HEK293T (cell line): ENCODE data around the gene KCNAB2.
A peak's percentile ranks its signal among the peaks of the same experiment; 100 is the strongest.

Experiments used
- CTCF ChIA-PET: fragments of 350-600 bp; formaldehyde crosslinking; extraction: SDS; loops from one replicate; lab custom pipeline; 2021; ENCODE audit warnings: antibody characterized with exemption, inconsistent platforms; lab: Yijun Ruan, JAX
- POLR2A ChIA-PET: fragments of 350-600 bp; formaldehyde crosslinking; extraction: SDS; loops from one replicate; lab custom pipeline; 2020; ENCODE audit warnings: antibody characterized with exemption, inconsistent platforms; lab: Yijun Ruan, JAX
- DNase-seq: peaks from one replicate; pipeline ENCODE4 v3.0.0; 2012; ENCODE audit warnings: mixed read lengths; ENCODE audit errors: extremely low spot score
- ARNT ChIP-seq: fragments of 450-650 bp; IDR thresholded peaks from 2 replicates; pipeline ENCODE4 v1.6.1; 2017; ENCODE audit warnings: mild to moderate bottlenecking
- BHLHE40 ChIP-seq: fragments of 450-650 bp; IDR thresholded peaks from 2 replicates; pipeline ENCODE4 v1.6.1; 2016; ENCODE audit warnings: mild to moderate bottlenecking, moderate library complexity, borderline replicate concordance
- CTBP1 ChIP-seq: fragments of 450-650 bp; IDR thresholded peaks from 2 replicates; pipeline ENCODE4 v1.6.1; 2016; ENCODE audit warnings: borderline replicate concordance
- ELF4 ChIP-seq: fragments of 450-650 bp; IDR thresholded peaks from 2 replicates; pipeline ENCODE4 v1.6.1; 2017; ENCODE audit warnings: antibody characterized with exemption
- FOXA1 ChIP-seq: fragments of 450-650 bp; IDR thresholded peaks from 2 replicates; pipeline ENCODE4 v1.6.1; 2016; ENCODE audit warnings: mild to moderate bottlenecking
- FOXK2 ChIP-seq: fragments of 450-650 bp; IDR thresholded peaks from 2 replicates; pipeline ENCODE4 v1.6.1; 2016; ENCODE audit warnings: mild to moderate bottlenecking
- FOXM1 ChIP-seq: fragments of 450-650 bp; IDR thresholded peaks from 2 replicates; pipeline ENCODE4 v1.6.1; 2017; ENCODE audit warnings: mild to moderate bottlenecking, borderline replicate concordance
- HDGF ChIP-seq: fragments of 450-650 bp; IDR thresholded peaks from 2 replicates; pipeline ENCODE4 v1.6.1; 2017; ENCODE audit warnings: antibody characterized with exemption, borderline replicate concordance
- L3MBTL2 ChIP-seq: fragments of 450-650 bp; conservative IDR thresholded peaks from 2 replicates; pipeline ENCODE4 v1.6.1; 2016; ENCODE audit warnings: mild to moderate bottlenecking
- LEF1 ChIP-seq: fragments of 450-650 bp; IDR thresholded peaks from 2 replicates; pipeline ENCODE4 v1.6.1; 2017; ENCODE audit warnings: mild to moderate bottlenecking, borderline replicate concordance
- NFRKB ChIP-seq: fragments of 450-650 bp; IDR thresholded peaks from 2 replicates; pipeline ENCODE4 v1.6.1; 2016; ENCODE audit warnings: mild to moderate bottlenecking, moderate library complexity
- PKNOX1 ChIP-seq: fragments of 450-650 bp; IDR thresholded peaks from 2 replicates; pipeline ENCODE4 v1.6.1; 2016
- SP1 ChIP-seq: fragments of 450-650 bp; IDR thresholded peaks from 2 replicates; pipeline ENCODE4 v1.6.1; 2017
- SUZ12 ChIP-seq: fragments of 450-650 bp; IDR thresholded peaks from 2 replicates; pipeline ENCODE4 v1.6.1; 2016; ENCODE audit warnings: mild to moderate bottlenecking
- TARDBP ChIP-seq: fragments of 450-650 bp; IDR thresholded peaks from 2 replicates; pipeline ENCODE4 v1.6.1; 2016
- ZNF384 ChIP-seq: fragments of 450-650 bp; IDR thresholded peaks from 2 replicates; pipeline ENCODE4 v1.6.1; 2016

The KCNAB2 gene

DNA sequence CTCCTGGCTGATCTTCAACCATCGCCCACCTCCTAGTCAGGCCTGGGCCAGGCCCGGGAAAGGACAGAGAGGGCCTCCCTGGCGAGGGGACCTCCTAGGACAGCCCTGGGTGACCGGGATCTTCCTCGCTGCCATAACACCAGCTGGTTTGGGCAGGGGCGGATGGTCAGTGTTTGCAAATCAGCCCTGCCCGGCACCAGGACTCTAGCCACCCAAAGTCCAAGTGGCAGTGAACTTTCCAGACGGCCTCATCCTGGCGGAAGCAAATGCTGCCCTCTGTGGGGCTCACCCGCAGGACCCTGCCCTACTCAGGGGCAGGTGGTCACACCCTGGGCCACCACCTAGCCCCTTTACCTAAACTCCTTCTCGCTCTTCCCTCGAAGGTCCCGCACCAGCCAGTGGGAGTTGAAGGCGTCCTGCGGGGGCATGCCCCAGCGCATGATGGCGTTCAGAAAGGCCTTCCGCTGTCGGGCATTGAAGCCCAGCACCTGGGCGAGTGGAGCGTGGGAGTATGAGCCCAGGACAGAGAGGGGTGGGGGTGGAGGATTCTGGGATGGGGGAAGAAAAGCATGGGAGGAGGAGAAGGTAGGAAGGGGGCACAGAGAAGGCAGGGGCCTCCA is 79.2 kb downstream of the KCNAB2 start:
- CTCF ChIA-PET: no interaction called here
- DNase-seq: no peak
- POLR2A ChIA-PET: no interaction called here
- TF ChIP-seq L3MBTL2 (no peak), TARDBP (no peak), ELF4 (no peak), ARNT (no peak), CTBP1 (no peak), SP1 (no peak), PKNOX1 (no peak), HDGF (no peak), LEF1 (no peak), SUZ12 (no peak), FOXA1 (no peak)

DNA sequence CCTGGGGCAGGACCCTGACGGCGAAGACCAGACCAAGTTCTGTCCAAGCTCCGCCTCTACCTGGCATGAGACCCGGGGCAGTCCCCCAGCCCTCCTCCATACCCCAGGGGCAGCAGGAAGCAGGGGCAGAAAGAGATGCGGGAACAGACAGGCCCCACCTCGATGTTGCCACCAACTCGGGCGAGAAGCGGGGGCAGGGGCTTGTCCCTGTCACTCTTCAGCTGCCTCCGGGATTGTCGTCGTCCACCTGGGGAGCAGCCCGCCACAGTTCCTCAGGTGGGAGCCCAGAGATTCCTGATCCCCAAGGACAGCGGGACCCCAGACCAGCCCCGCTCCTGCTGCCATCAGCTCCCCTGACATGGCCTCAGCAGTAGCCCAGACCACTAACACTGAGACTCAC is 79.7 kb downstream of the KCNAB2 start:
- ChIA-PET POLR2A (no interaction called here), CTCF (interaction anchor here (0.7 kb wide), 1 partner anchor 138 kb away, joined by 4 read pairs; no protein-coding TSS in a partner anchor)
- TF ChIP-seq FOXK2 (no peak), FOXM1 (no peak), SUZ12 (no peak), L3MBTL2 (no peak), ARNT (no peak), BHLHE40 (no peak), FOXA1 (no peak), CTBP1 (no peak), ELF4 (no peak), HDGF (no peak), LEF1 (no peak), TARDBP (no peak), NFRKB (no peak), ZNF384 (no peak), PKNOX1 (no peak), SP1 (no peak)
- DNase-seq: no peak

DNA sequence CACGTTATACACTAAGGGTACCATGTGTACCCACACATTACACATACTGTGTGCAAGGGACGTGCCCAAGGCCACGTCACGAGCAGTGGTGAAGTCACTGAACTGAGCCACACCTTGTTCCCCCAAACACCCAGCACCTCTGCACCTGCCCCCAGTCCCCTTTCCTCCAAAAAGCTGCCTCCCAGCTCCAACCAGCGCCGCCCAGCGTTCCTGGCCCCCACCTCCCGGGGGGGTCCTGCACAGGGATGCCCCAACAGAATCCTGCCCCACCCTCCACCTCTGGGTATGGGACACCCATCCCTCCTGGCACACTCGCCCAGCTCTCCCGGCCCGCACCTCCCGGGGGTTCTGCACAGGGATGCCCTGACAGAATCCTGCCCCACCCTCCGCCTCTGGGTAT is 80.3 kb downstream of the KCNAB2 start:
- CTCF ChIA-PET: interaction anchor here (0.7 kb wide), 1 partner anchor 137 kb away, joined by 4 read pairs; no protein-coding TSS in a partner anchor
- no peak for TF ChIP-seq FOXM1
- TF ChIP-seq L3MBTL2: no peak
- no peak for TF ChIP-seq ELF4
- TF ChIP-seq LEF1: no peak
- TF ChIP-seq PKNOX1: no peak
- TF ChIP-seq ZNF384: no peak
- no peak for TF ChIP-seq HDGF
- TF ChIP-seq FOXK2: no peak
- no peak for TF ChIP-seq SUZ12
- no peak for TF ChIP-seq CTBP1
- no peak for TF ChIP-seq TARDBP
- TF ChIP-seq NFRKB: no peak
- no peak for TF ChIP-seq SP1
- no peak for TF ChIP-seq BHLHE40
- no peak for TF ChIP-seq FOXA1
- TF ChIP-seq ARNT: no peak
- DNase-seq: no peak
- POLR2A ChIA-PET: no interaction called here

DNA sequence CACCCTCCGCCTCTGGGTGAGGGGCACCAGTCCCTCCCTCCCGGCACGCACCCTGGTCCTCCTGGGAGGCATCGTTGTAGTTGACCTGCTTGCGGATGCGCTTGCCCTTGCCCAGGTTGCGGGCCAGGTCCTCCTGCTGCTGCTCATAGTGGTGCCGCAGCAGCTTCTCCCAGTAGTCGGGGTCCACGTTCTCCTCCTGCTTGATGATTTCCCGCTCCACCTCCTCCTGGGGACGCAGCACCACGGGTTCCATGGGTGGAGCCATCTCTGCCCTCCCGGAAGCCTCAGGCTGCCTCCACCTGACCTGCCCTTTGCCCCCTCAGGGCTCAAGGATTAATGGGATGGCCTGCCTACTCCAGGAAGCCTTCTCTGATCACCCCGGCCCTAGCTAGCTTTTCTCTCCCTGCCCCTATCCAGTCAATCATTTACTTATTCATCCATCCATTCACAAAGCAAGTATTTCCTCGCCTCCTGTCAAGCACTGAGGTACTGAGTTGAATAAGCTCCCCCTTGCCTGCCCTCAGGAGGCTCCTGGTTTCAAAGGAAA is 80.9 kb downstream of the KCNAB2 start:
- ChIA-PET CTCF (no interaction called here), POLR2A (interaction anchor here (1.8 kb wide), 1 partner anchor 10 kb away, joined by 4 read pairs; no protein-coding TSS in a partner anchor)
- TF ChIP-seq LEF1 (no peak), NFRKB (no peak), HDGF (no peak), SP1 (no peak), BHLHE40 (no peak), FOXA1 (no peak), PKNOX1 (no peak), TARDBP (no peak), CTBP1 (no peak), FOXK2 (no peak), SUZ12 (no peak), ARNT (no peak), FOXM1 (no peak), ZNF384 (no peak), ELF4 (no peak), L3MBTL2 (no peak)
- no peak for DNase-seq

DNA sequence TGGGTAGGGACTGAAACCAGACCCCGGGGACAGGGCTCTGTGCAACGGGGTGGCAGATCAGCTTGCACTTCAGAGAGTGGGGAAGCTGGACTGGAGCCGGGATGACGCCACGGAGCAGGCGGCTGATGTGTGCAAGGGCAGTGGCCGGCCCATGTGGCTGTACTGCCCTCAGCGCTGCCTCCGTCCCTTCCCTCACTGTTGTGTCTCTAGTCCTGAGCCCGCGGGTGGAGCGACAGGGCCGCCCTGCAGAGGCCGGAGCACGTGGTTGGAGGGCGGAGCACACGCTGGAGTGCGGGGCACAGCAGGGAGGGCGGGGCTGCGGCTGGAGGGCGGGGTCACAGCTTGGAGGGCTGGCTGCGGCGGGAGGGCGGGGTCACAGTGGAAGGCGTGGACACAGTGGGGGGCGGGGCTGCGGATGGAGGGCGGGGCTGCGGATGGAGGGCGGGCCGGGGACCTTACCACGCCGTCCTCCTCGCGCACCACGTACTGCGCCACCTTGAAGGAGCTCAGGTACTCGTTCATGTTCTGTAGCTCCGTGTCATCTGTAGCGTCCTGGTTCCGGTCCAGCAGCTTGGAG is 82.0 kb downstream of the KCNAB2 start:
- TF ChIP-seq L3MBTL2: peak; percentile 87
- TF ChIP-seq BHLHE40: no peak
- 0 out of 2 replicates have a peak, but pooled peaks have one; percentile 36 for TF ChIP-seq HDGF
- no peak for TF ChIP-seq TARDBP
- TF ChIP-seq PKNOX1: peak; percentile 55
- ChIA-PET CTCF (interaction anchor here (1.2 kb wide), 1 partner anchor 75 kb away, joined by 3 read pairs; no protein-coding TSS in a partner anchor), POLR2A (interaction anchor here (1.8 kb wide), 1 partner anchor 9 kb away, joined by 4 read pairs; no protein-coding TSS in a partner anchor)
- DNase-seq: peak; percentile 99
